B cell (primary cell): ENCODE results near the gene NPHP4. TPM values are rescaled to one million over a fixed set of nuclear protein-coding genes. Genes with fewer than 3 reads are reported as not detected.

Experiments used
- ATAC-seq: fragments of 200-7000 bp; cut with Tn5 transposase; one replicate; pipeline ENCODE4 v1.10.0; 2021; ENCODE audit warnings: low read depth, mild to moderate bottlenecking, moderate number of reproducible peaks, moderate library complexity
- CTCF ChIA-PET: fragments of 350-600 bp; sonication (Branson Sonifier 250); formaldehyde crosslinking; loops from one replicate; lab custom pipeline; 2021; ENCODE audit warnings: antibody characterized with exemption, inconsistent platforms; lab: Charles Lee
- POLR2A ChIA-PET: fragments of 350-600 bp; sonication (Branson Sonifier 250); formaldehyde crosslinking; loops from one replicate; lab custom pipeline; 2021; ENCODE audit warnings: antibody characterized with exemption; lab: Charles Lee
- DNase-seq: peaks from one replicate; pipeline ENCODE4 v3.0.0; 2013
- H2AFZ ChIP-seq: 2 replicates; pipeline ENCODE4 v1.6.1; 2012; ENCODE audit warnings: mild to moderate bottlenecking, low read depth, low read length; ENCODE audit not compliant: insufficient read depth, poor library complexity, severe bottlenecking
- H3K27ac ChIP-seq, 2 donors: 1 replicate in 1 of 2; 2 replicates in 1 of 2; pipeline ENCODE4 v1.5.1; 2012 to 2013; ENCODE audit warnings: low read length in 2 of 2, mild to moderate bottlenecking in 2 of 2, moderate library complexity in 1 of 2
- H3K27me3 ChIP-seq, 4 experiments: fragments of 200-600 bp in 1 of 4; sonication (generic) in 1 of 4; replicated peaks in 1 of 4; 1 replicate in 2 of 4; 2 replicates in 2 of 4; pipeline versions ENCODE4 v1.6.1 to v1.7.0; 2013 to 2016; ENCODE audit warnings: low read length in 3 of 4, mild to moderate bottlenecking in 2 of 4, mixed read lengths in 1 of 4, moderate library complexity in 1 of 4; ENCODE audit not compliant: insufficient read depth in 4 of 4, control insufficient read depth in 3 of 4; ENCODE audit errors: control extremely low read depth in 1 of 4
- H3K36me3 ChIP-seq, 2 experiments: replicated peaks in 1 of 2; 1 replicate in 1 of 2; 2 replicates in 1 of 2; pipeline versions ENCODE4 v1.6.1 to v1.7.1; 2013; ENCODE audit warnings: low read length in 1 of 2; ENCODE audit not compliant: insufficient read depth in 2 of 2, control insufficient read depth in 1 of 2; ENCODE audit errors: control extremely low read depth in 1 of 2, extremely low read depth in 1 of 2
- H3K4me1 ChIP-seq, 2 donors: fragments of 200-600 bp in 1 of 2; sonication (generic) in 1 of 2; 1 replicate in 1 of 2; 2 replicates in 1 of 2; pipeline versions ENCODE4 v1.5.1 to v1.6.1; 2013 to 2017; ENCODE audit warnings: low read length in 2 of 2; ENCODE audit not compliant: control insufficient read depth in 2 of 2, insufficient read depth in 2 of 2
- H3K4me2 ChIP-seq: replicated peaks from 2 replicates; pipeline ENCODE3; 2012; ENCODE audit warnings: mild to moderate bottlenecking, low read depth, low read length; ENCODE audit not compliant: poor library complexity, severe bottlenecking
- H3K4me3 ChIP-seq, 5 experiments: fragments of 200-600 bp in 1 of 5; sonication (generic) in 1 of 5; 1 replicate in 3 of 5; 2 replicates in 2 of 5; pipeline versions ENCODE4 v1.5.1 to v1.7.0; 2011 to 2016; ENCODE audit warnings: low read length in 4 of 5, mild to moderate bottlenecking in 4 of 5, low read depth in 2 of 5, control low read depth in 1 of 5, moderate library complexity in 1 of 5; ENCODE audit not compliant: insufficient read depth in 1 of 5; ENCODE audit errors: control extremely low read depth in 1 of 5, extremely low read depth in 1 of 5
- H3K79me2 ChIP-seq: fragments of 200-600 bp; sonication (generic); one replicate; pipeline ENCODE4 v1.6.0; 2016; ENCODE audit warnings: low read length; ENCODE audit not compliant: control insufficient read depth, insufficient read depth
- H3K9ac ChIP-seq: fragments of 200-600 bp; sonication (generic); 2 replicates; pipeline ENCODE4 v1.6.1; 2017; ENCODE audit warnings: mild to moderate bottlenecking, low read length, moderate library complexity
- H3K9me3 ChIP-seq, 3 donors: one replicate each; pipeline versions ENCODE4 v1.6.1 to v1.7.1; 2013; ENCODE audit warnings: low read length in 2 of 3; ENCODE audit not compliant: control insufficient read depth in 2 of 3, insufficient read depth in 1 of 3; ENCODE audit errors: control extremely low read depth in 1 of 3
- H4K20me1 ChIP-seq: 2 replicates; pipeline ENCODE4 v1.6.0; 2012; ENCODE audit warnings: mild to moderate bottlenecking, low read length; ENCODE audit not compliant: insufficient read depth, control insufficient read depth, poor library complexity, severe bottlenecking
- H3K27ac Mint-ChIP-seq: one replicate; pipeline ENCODE4 v1.8.0; 2021; ENCODE audit warnings: mixed read lengths
- H3K27me3 Mint-ChIP-seq: one replicate; pipeline ENCODE4 v1.8.0; 2021; ENCODE audit warnings: mixed read lengths
- H3K4me1 Mint-ChIP-seq: one replicate; pipeline ENCODE4 v1.8.0; 2021; ENCODE audit warnings: mixed read lengths
- H3K4me3 Mint-ChIP-seq: one replicate; pipeline ENCODE4 v1.8.0; 2021; ENCODE audit warnings: mixed read lengths
- H3K9me3 Mint-ChIP-seq: one replicate; pipeline ENCODE4 v1.8.0; 2022; ENCODE audit warnings: mixed read lengths; ENCODE audit not compliant: insufficient read depth
- CTCF ChIP-seq: fragments of 200-600 bp; IDR thresholded peaks from one replicate; pipeline ENCODE4 v1.8.0; 2022; ENCODE audit warnings: antibody characterized with exemption, mild to moderate bottlenecking
- EZH2 ChIP-seq: IDR thresholded peaks from 2 replicates; pipeline ENCODE4 v1.6.1; 2012; ENCODE audit warnings: borderline replicate concordance, low read depth, mild to moderate bottlenecking, moderate library complexity, low read length; ENCODE audit not compliant: insufficient read depth, poor library complexity, severe bottlenecking
- WGBS: methylation state at CpG from one replicate; pipeline ENCODE4 v1.1.5; 2013; ENCODE audit warnings: missing lambda C conversion rate; ENCODE audit not compliant: insufficient coverage; 5-methylcytosine and 5-hydroxymethylcytosine counted together
- intact Hi-C: fragments of 100-400 bp; cut with micrococcal nuclease; formaldehyde crosslinking; loops from one replicate; pipeline ENCODE4 v1.10.0; 2022
- polyA plus RNA-seq: library from polyadenylated mRNA; depleted of rRNA; stranded (reverse); fragments of >200 nt; gene quantifications from 2 replicates; pipeline ENCODE4 v1.2.3, GENCODE V29; 2012
- total RNA-seq, 2 donors: library from RNA; stranded (reverse); fragments of 120-200 nt in 1 of 2; gene quantifications; 1 replicate in 1 of 2; 2 replicates in 1 of 2; pipeline versions ENCODE4 v1.2.3 to v1.2.4, GENCODE V29; 2013 to 2022

The NPHP4 gene
- total and polyA plus RNA-seq, 2 donors (not counting 1 experiment from before 2014, with no cell fraction given) = 6.5 to 14.8 TPM

GRCh38 chr1:5959087-5959486, 33.1 kb downstream of the NPHP4 start:
- no peaks in the 10 kb centered on the region for H3K79me2 ChIP-seq
- Mint-ChIP-seq H3K9me3 (peaks cover 2% of the 10 kb centered on the region), H3K27ac (no peak overlapping the region), H3K4me3 (no peak overlapping the region), H3K4me1 (peaks cover 14% of the 10 kb centered on the region), H3K27me3 (no peaks in the 10 kb centered on the region)
- peaks cover 0 to 2% (median 0%) of the 10 kb centered on the region in 3 donors for H3K9me3 ChIP-seq
- no peak for DNase-seq
- no peaks in the 10 kb centered on the region for H3K27me3 ChIP-seq
- no peak overlapping the region for H3K27ac ChIP-seq
- H3K36me3 ChIP-seq = no peaks in the 10 kb centered on the region
- no peak for ATAC-seq
- ChIA-PET CTCF (no interaction called here), POLR2A (no interaction called here)
- TF ChIP-seq CTCF = no peak
- no peak for TF ChIP-seq EZH2
- intact Hi-C loops = no loop called here
- no peak overlapping the region for H2AFZ ChIP-seq
- H3K9ac ChIP-seq = no peak overlapping the region
- 98% methylated on average over 13 of the region's 13 CpGs for WGBS
- H4K20me1 ChIP-seq = no peaks in the 10 kb centered on the region
- peaks cover 12 to 14% of the 10 kb centered on the region in 2 donors for H3K4me1 ChIP-seq
- H3K4me3 ChIP-seq = no peak overlapping the region
- H3K4me2 ChIP-seq = no peak overlapping the region

GRCh38 chr1:5956022-5956830, 36.0 kb downstream of the NPHP4 start:
- Histone ChIP-seq H2AFZ (no peak overlapping the region), H3K79me2 (no peaks in the 10 kb centered on the region), H3K27me3 (no peaks in the 10 kb centered on the region), H3K4me1 (peaks cover 12 to 14% of the 10 kb centered on the region in 2 donors), H3K4me2 (no peak overlapping the region), H3K36me3 (no peaks in the 10 kb centered on the region), H3K27ac (no peak overlapping the region), H3K4me3 (no peak overlapping the region), H4K20me1 (no peaks in the 10 kb centered on the region), H3K9ac (no peak overlapping the region), H3K9me3 (peaks cover 0 to 4% (median 2%) of the 10 kb centered on the region in 3 donors)
- CTCF ChIA-PET = interaction anchor here (0.6 kb wide), 1 partner anchor 79 kb away, joined by 3 read pairs; no protein-coding TSS in a partner anchor
- TF ChIP-seq CTCF (no peak), EZH2 (no peak)
- 97% methylated on average over 8 of the region's 10 CpGs for WGBS
- H3K27me3 Mint-ChIP-seq = no peaks in the 10 kb centered on the region
- POLR2A ChIA-PET = no interaction called here
- ATAC-seq (no peak), DNase-seq (no peak)
- H3K4me1 Mint-ChIP-seq = peaks cover 14% of the 10 kb centered on the region
- intact Hi-C loops = no loop called here
- no peak overlapping the region for H3K27ac Mint-ChIP-seq
- no peak overlapping the region for H3K4me3 Mint-ChIP-seq
- H3K9me3 Mint-ChIP-seq = peaks cover 2% of the 10 kb centered on the region
